Liver (tissue), 9 donors: ENCODE results near the gene CRADD. TPM values are rescaled to one million over a fixed set of nuclear protein-coding genes. Genes with fewer than 3 reads are reported as not detected.
"Not testable (repeated sequence)": the region's sequence is repeated elsewhere in the genome, so short reads cannot be mapped to it uniquely, and the experiment has no call there.

Experiments
- DNase-seq: peaks from one replicate; pipeline ENCODE4 v3.0.0-alpha.2; 2017; ENCODE audit warnings: low spot score
- H3K27ac ChIP-seq, 2 donors: one replicate each; pipeline ENCODE4 v1.7.0; 2013; ENCODE audit warnings: inconsistent platforms in 2 of 2, low read length in 2 of 2, control low read depth in 1 of 2, low read depth in 1 of 2, mild to moderate bottlenecking in 1 of 2
- H3K27me3 ChIP-seq, 4 donors: one replicate each; pipeline versions ENCODE4 v1.6.1 to v1.7.0; 2013; ENCODE audit warnings: low read length in 3 of 4, inconsistent platforms in 1 of 4, mild to moderate bottlenecking in 1 of 4, moderate library complexity in 1 of 4; ENCODE audit not compliant: control insufficient read depth in 4 of 4, insufficient read depth in 4 of 4
- H3K36me3 ChIP-seq, 4 donors: one replicate each; pipeline versions ENCODE4 v1.6.1 to v1.7.0; 2013; ENCODE audit warnings: low read length in 3 of 4, mild to moderate bottlenecking in 3 of 4, low read depth in 1 of 4, moderate library complexity in 1 of 4; ENCODE audit not compliant: control insufficient read depth in 4 of 4, insufficient read depth in 3 of 4
- H3K4me1 ChIP-seq, 4 donors: one replicate each; pipeline versions ENCODE4 v1.6.1 to v1.7.0; 2013; ENCODE audit warnings: low read length in 3 of 4, mild to moderate bottlenecking in 3 of 4, moderate library complexity in 1 of 4; ENCODE audit not compliant: control insufficient read depth in 4 of 4, insufficient read depth in 4 of 4
- H3K4me3 ChIP-seq, 3 donors: one replicate each; pipeline versions ENCODE4 v1.6.1 to v1.7.0; 2013; ENCODE audit warnings: low read length in 3 of 3, control low read depth in 1 of 3, low read depth in 1 of 3, mild to moderate bottlenecking in 1 of 3
- H3K9ac ChIP-seq, 2 donors: one replicate each; pipeline ENCODE4 v1.7.0; 2013; ENCODE audit warnings: low read length in 2 of 2, mild to moderate bottlenecking in 2 of 2, moderate library complexity in 2 of 2, control low read depth in 1 of 2, low read depth in 1 of 2
- H3K9me3 ChIP-seq, 4 donors: one replicate each; pipeline versions ENCODE4 v1.6.1 to v1.7.0; 2013; ENCODE audit warnings: low read length in 3 of 4; ENCODE audit not compliant: control insufficient read depth in 4 of 4
- ATF3 ChIP-seq: IDR thresholded peaks from 2 replicates; pipeline ENCODE4 v1.6.1; 2016; ENCODE audit warnings: antibody characterized with exemption
- CTCF ChIP-seq: fragments of 150-350 bp; IDR thresholded peaks from 2 replicates; pipeline ENCODE4 v1.5.1; 2017; ENCODE audit warnings: improper control_type of control experiment, low read depth, low read length; ENCODE audit not compliant: missing input control
- EGR1 ChIP-seq, 2 donors: IDR thresholded peaks; 2 replicates each; pipeline ENCODE4 v1.6.1; 2016 to 2018; ENCODE audit warnings: antibody characterized with exemption in 2 of 2, low read depth in 2 of 2
- FOXA1 ChIP-seq: IDR thresholded peaks from 2 replicates; pipeline ENCODE4 v1.6.1; 2016; ENCODE audit warnings: antibody characterized with exemption
- FOXA2 ChIP-seq: IDR thresholded peaks from 2 replicates; pipeline ENCODE4 v1.6.1; 2016; ENCODE audit warnings: antibody characterized with exemption
- GABPA ChIP-seq, 2 donors: IDR thresholded peaks in 1 of 2; conservative IDR thresholded peaks in 1 of 2; 2 replicates each; pipeline ENCODE4 v1.6.1; 2016; ENCODE audit warnings: antibody characterized with exemption in 2 of 2, mild to moderate bottlenecking in 1 of 2, moderate library complexity in 1 of 2
- HNF4A ChIP-seq, 2 donors: conservative IDR thresholded peaks; 2 replicates each; pipeline ENCODE4 v1.6.1; 2016; ENCODE audit warnings: antibody characterized with exemption in 2 of 2, mild to moderate bottlenecking in 2 of 2
- HNF4G ChIP-seq: IDR thresholded peaks from 2 replicates; pipeline ENCODE4 v1.6.1; 2016; ENCODE audit warnings: antibody characterized with exemption
- JUND ChIP-seq, 2 donors: IDR thresholded peaks; 2 replicates each; pipeline ENCODE4 v1.6.1; 2016; ENCODE audit warnings: antibody characterized with exemption in 2 of 2
- MAX ChIP-seq: IDR thresholded peaks from 2 replicates; pipeline ENCODE4 v1.6.1; 2016; ENCODE audit warnings: antibody characterized with exemption
- NR2F2 ChIP-seq: IDR thresholded peaks from 2 replicates; pipeline ENCODE4 v1.6.1; 2016; ENCODE audit warnings: antibody characterized with exemption
- RAD21 ChIP-seq, 2 donors: IDR thresholded peaks; 2 replicates each; pipeline ENCODE4 v1.6.1; 2016; ENCODE audit warnings: antibody characterized with exemption in 2 of 2, mild to moderate bottlenecking in 2 of 2
- RXRA ChIP-seq, 2 donors: IDR thresholded peaks; 2 replicates each; pipeline ENCODE4 v1.6.1; 2017 to 2018; ENCODE audit warnings: antibody characterized with exemption in 2 of 2, mild to moderate bottlenecking in 1 of 2
- SP1 ChIP-seq: IDR thresholded peaks from 2 replicates; pipeline ENCODE4 v1.6.1; 2018; ENCODE audit warnings: antibody characterized with exemption, mild to moderate bottlenecking
- TAF1 ChIP-seq: conservative IDR thresholded peaks from 2 replicates; pipeline ENCODE4 v1.6.1; 2016; ENCODE audit warnings: antibody characterized with exemption, mild to moderate bottlenecking
- YY1 ChIP-seq: IDR thresholded peaks from 2 replicates; pipeline ENCODE4 v1.6.1; 2016; ENCODE audit warnings: antibody characterized with exemption, mild to moderate bottlenecking
- ZBTB33 ChIP-seq: IDR thresholded peaks from 2 replicates; pipeline ENCODE4 v1.6.1; 2016; ENCODE audit warnings: antibody characterized with exemption
- WGBS: extraction: QIAGEN DNeasy Blood & Tissue Kit; methylation state at CpG from one replicate; pipeline ENCODE4 v1.1.7; 2013; 5-methylcytosine and 5-hydroxymethylcytosine counted together
- polyA plus RNA-seq, 2 donors: library from polyadenylated mRNA; stranded (reverse) in 1 of 2; unstranded in 1 of 2; fragments of 200-250 nt in 1 of 2; fragments of >200 nt in 1 of 2; fragmentation: Nextera tagmentation in 1 of 2; extraction: Ambion mirVana in 1 of 2; gene quantifications; one replicate each; pipeline versions ENCODE4 v1.2.1 to v1.2.3, GENCODE V29; 2013 to 2015
- total RNA-seq, 2 donors: library from RNA; depleted of rRNA; stranded (reverse); fragments of >200 nt; gene quantifications; one replicate each; pipeline ENCODE4 v1.2.3, GENCODE V29; 2014
- donor health status: healthy.
- donor health status: healthy.
- donor health status: healthy.
- donor health status: healthy.
- donor health status: healthy.

The CRADD gene
- total and polyA plus RNA-seq, 4 donors, result 19.4 to 48.9 (median 29.6) TPM

- not testable (repeated sequence) for H3K9ac ChIP-seq, H3K4me1 ChIP-seq, H3K9me3 ChIP-seq, H3K27me3 ChIP-seq, H3K27ac ChIP-seq, DNase-seq, H3K4me3 ChIP-seq, H3K36me3 ChIP-seq
- 94% methylated on average over 4 of the region's 4 CpGs for WGBS
These were observed 251.9 kb downstream of the CRADD start for GRCh38 chr12:93929081-93929480.

- H3K27me3 ChIP-seq, result no peaks in the 10 kb centered on the region
- TF ChIP-seq FOXA1, result no peak
- TF ChIP-seq HNF4A (conservative IDR thresholded peaks at IDR 0.05), result no peak
- no peak for TF ChIP-seq SP1
- no peak for TF ChIP-seq FOXA2
- no peak for TF ChIP-seq GABPA (IDR thresholded peaks at IDR 0.05 in 1 of 2, conservative IDR thresholded peaks at IDR 0.05 in 1 of 2)
- no peak for TF ChIP-seq NR2F2
- TF ChIP-seq EGR1 (IDR thresholded peaks at IDR 0.05; ENCODE audit: low read depth in 2 of 2), result no peak
- TF ChIP-seq ATF3, result no peak
- TF ChIP-seq RAD21 (IDR thresholded peaks at IDR 0.05), result no peak
- no peak for TF ChIP-seq CTCF
- peaks cover 0 to 3% (median 0%) of the 10 kb centered on the region in 4 donors for H3K36me3 ChIP-seq
- whole genome bisulfite sequencing, result 86% methylated on average over 7 of the region's 7 CpGs
- DNase-seq, result no peak
- peaks cover 3 to 18% (median 10%) of the 10 kb centered on the region in 4 donors for H3K9me3 ChIP-seq
- H3K4me3 ChIP-seq, result no peak overlapping the region
- H3K4me1 ChIP-seq, result no peaks in the 10 kb centered on the region
- H3K27ac ChIP-seq, result no peak overlapping the region
- no peak overlapping the region for H3K9ac ChIP-seq
These were observed 260.6 kb downstream of the CRADD start for GRCh38 chr12:93937812-93938211.

- TF ChIP-seq FOXA2 (no peak), ZBTB33 (no peak), HNF4G (no peak), HNF4A (conservative IDR thresholded peaks at IDR 0.05) (no peak), RXRA (IDR thresholded peaks at IDR 0.05) (no peak), CTCF (no peak), RAD21 (IDR thresholded peaks at IDR 0.05) (no peak), ATF3 (no peak), JUND (IDR thresholded peaks at IDR 0.05) (no peak), TAF1 (no peak), MAX (no peak), GABPA (IDR thresholded peaks at IDR 0.05 in 1 of 2, conservative IDR thresholded peaks at IDR 0.05 in 1 of 2) (no peak), EGR1 (IDR thresholded peaks at IDR 0.05; ENCODE audit: low read depth in 2 of 2) (no peak), YY1 (no peak), FOXA1 (no peak)
- 90% methylated on average over 3 of the region's 3 CpGs for WGBS
- no peak overlapping the region for H3K9ac ChIP-seq
- H3K4me3 ChIP-seq, result no peak overlapping the region
- peaks cover 0 to 3% (median 0%) of the 10 kb centered on the region in 4 donors for H3K36me3 ChIP-seq
- H3K4me1 ChIP-seq, result no peaks in the 10 kb centered on the region
- no peaks in the 10 kb centered on the region for H3K27me3 ChIP-seq
- H3K27ac ChIP-seq, result no peak overlapping the region
- peaks cover 3 to 18% (median 10%) of the 10 kb centered on the region in 4 donors for H3K9me3 ChIP-seq
- DNase-seq, result no peak
These were observed 261.1 kb downstream of the CRADD start for GRCh38 chr12:93938317-93938716.
